Left renal pelvis (tissue), 4 donors: ENCODE measurements around the gene PRR30. TPM values are rescaled to one million over a fixed set of nuclear protein-coding genes. Genes with fewer than 3 reads are reported as not detected.

Experiments
- DNase-seq, 4 donors: peaks; one replicate each; pipeline ENCODE4 v3.0.0-alpha.2; 2013; ENCODE audit warnings: low read depth in 4 of 4, low spot score in 3 of 4
- polyA plus RNA-seq, 4 donors: library from polyadenylated mRNA; unstranded; fragments of 120-200 nt; gene quantifications; one replicate each; pipeline ENCODE4 v1.2.1, GENCODE V29; 2013; ENCODE audit not compliant: insufficient read length in 4 of 4

PRR30 gene
- polyA plus RNA-seq, 4 donors: not detected

DNA sequence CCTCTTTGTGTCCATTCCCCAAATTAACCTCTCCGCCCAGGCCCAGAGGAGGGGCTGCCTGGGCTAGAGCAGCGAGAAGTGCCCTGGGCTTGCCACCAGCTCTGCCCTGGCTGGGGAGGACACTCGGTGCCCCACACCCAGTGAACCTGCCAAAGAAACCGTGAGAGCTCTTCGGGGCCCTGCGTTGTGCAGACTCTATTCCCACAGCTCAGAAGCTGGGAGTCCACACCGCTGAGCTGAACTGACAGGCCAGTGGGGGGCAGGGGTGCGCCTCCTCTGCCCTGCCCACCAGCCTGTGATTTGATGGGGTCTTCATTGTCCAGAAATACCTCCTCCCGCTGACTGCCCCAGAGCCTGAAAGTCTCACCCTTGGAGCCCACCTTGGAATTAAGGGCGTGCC, 39.2 kb downstream of the PRR30 start:
- no peak for DNase-seq

DNA sequence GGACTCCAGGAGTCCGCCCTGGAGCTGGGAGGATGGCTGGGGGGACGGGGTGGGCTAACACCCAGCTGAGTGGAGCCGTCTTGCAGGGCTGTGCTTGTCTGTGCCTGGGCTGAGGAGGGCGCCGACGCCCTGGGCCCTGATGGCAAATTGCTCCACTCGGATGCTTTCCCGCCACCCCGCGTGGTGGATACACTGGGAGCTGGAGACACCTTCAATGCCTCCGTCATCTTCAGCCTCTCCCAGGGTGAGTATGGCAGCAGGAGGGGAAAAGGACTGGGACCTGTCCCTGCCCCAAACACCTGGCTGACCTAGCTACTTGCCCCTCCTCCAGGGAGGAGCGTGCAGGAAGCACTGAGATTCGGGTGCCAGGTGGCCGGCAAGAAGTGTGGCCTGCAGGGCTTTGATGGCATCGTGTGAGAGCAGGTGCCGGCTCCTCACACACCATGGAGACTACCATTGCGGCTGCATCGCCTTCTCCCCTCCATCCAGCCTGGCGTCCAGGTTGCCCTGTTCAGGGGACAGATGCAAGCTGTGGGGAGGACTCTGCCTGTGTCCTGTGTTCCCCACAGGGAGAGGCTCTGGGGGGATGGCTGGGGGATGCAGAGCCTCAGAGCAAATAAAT, 39.8 kb downstream of the PRR30 start:
- no peak for DNase-seq

DNA sequence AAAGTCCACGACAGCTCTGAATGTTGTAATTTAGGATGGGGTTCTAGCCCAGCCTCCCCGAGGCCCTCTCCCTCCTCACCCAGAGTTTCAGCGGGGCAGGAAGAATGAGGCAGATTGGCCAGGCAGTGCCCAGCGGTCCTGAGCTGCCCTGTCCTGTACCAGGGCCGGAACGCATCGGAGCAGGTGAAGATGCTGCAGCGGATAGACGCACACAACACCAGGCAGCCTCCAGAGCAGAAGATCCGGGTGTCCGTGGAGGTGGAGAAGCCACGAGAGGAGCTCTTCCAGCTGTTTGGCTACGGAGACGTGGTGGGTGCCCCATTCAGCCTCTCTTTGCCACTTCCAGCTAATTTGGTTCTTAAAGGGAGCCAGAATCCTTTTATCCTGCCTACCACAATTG, 41.9 kb downstream of the PRR30 start:
- DNase-seq: no peak

DNA sequence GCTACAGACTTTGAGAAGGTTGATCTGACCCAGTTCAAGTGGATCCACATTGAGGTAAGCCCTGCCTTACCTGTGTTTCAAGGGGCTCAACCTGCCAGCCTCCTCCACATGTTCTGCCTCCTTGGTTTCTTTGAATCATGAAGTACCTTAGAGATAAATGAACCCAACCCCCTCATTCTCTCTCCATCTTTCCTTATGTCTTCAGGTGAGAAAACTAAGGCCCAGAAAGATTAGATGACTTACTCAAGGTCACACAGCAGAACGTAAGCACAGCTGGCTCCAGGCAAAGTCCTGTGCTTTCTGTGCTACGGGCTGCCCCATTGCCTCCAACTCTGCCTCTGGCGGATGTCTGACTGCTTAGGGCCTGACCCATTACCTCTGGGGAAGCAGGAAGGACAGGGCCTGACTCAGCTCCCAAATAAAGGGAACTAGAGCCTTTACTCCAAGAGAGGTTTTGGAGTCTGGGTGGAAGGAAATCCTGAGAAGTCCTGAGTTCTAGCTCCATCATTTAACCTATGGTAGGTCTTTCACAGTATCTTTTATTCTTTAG, 42.4 kb downstream of the PRR30 start:
- no peak for DNase-seq

DNA sequence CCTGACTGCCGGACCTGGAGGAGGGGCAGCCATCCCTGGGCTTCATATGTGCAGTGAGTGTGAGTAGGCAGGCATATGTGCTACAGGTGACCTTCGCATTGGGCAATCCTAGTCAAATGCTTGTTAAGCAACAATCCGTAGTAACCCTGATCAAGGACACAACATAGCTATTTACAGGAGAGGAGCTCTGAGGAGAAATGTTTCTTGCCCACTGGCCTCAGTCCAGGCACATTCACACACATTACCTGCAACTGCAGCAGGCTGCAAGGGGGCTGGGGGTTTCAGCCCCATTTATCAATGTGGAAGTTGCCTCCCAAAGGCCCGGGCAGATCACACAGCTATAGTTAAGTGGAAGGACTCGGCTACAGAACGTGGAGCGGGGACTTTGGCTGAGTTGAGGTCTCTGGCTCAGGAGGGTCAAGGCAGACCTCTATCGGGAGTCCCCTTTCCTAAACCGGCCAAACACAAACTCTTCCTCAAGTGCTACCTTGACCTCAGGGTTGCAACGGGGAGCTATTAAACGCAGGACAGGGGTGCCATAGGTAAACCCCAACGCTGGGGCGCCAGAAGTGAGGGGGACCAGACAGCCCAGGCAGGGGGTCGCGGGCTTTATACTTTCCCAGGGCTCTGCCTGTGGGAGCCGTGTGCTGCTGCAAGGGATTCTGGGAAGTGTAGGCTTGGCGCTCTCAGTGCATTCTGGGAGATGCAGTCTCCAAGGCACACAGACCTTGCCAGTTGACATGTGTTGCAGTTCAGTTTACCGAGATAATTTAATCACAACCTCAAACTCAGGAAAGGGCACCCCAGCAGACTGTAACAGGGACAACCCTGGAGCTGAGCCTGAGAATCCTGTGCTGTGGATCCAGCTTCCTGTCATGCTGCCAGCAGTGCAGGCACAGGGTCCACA, 43.2 kb downstream of the PRR30 start:
- DNase-seq: no peak

DNA sequence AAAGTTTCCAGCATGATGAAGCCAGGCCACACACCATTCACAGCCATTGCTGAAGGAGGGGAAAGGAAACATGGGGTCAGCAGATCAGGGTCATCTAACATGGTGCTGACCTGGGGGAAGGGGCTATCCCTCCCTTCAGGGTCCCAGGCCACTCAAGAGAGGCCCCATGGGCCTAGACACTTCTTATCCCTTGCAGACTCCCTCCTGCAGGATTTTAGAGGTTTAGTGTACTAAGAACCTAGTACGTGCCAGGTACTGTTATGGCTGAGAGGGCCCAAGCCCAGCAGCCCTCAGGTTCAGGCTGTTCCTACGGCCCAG, 43.8 kb downstream of the PRR30 start:
- no peak for DNase-seq

DNA sequence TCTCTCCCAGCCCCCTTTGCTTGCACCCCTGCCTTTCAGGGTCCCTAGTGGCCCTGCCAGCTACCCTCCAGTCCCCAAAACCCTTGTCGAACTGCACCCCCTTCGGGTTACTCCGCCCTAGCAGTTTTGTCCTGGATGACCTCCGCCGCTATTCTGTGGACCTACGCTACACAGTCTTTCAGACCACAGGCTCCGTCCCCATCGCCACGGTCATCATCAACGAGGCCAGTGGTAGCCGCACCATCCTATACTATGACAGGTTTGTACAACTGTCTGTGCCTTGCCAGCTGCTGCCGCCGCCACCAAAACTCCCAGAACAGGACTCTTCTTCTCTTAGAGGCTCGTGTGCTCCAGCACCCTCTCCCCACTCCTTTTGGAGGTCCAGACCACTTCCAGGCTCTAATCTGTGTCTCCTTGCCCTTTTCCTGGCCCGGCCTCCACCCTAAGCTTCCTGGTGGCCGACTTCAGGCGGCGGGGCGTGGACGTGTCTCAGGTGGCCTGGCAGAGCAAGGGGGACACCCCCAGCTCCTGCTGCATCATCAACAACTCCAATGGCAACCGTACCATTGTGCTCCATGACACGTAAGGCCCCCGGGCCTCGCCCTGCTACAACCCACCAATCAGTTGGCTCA, 44.7 kb downstream of the PRR30 start:
- no peak for DNase-seq

DNA sequence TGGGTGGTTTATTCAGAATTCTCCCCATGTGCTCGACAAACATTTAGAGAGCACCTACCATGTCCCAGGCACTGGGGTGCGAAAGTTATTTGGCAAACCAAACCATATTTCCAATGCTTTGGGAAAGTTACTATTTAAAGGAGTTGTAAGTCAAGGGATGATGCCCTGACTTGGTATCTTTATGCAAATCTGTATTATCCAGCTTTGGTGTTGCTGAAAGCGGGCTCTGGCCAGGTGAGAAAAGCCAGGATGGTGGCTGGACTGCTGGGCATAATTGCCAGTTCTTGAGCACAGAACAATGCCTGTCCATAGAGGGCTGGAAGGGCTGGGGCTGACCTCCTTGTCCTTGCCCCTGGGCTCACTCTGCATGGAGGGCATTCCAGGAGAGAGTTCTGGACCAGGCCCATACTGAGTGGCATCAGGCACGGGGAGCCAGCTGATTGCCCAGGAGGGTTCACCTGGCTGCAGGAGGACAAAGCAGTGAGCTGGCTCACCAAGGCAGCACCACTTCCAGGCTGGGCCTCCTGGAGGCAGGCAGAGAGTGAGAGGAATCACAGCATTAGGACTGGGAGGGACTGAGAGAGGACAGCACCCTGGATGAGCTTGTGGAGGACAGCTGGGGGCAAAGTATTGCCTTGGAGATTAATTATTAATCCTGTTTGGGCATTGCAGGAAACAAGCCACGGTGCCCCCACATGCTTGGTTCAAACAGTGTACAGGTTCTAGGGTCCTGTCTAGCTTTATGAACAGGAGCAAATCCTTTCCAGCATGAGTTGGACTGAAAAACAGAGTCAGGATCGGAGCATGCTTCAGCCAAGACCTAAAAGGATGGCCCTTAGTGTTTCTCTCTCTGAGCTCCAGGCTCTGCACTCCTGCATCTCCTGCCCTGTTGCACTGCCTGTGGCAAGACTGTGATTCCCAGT, 45.5 kb downstream of the PRR30 start:
- no peak for DNase-seq

DNA sequence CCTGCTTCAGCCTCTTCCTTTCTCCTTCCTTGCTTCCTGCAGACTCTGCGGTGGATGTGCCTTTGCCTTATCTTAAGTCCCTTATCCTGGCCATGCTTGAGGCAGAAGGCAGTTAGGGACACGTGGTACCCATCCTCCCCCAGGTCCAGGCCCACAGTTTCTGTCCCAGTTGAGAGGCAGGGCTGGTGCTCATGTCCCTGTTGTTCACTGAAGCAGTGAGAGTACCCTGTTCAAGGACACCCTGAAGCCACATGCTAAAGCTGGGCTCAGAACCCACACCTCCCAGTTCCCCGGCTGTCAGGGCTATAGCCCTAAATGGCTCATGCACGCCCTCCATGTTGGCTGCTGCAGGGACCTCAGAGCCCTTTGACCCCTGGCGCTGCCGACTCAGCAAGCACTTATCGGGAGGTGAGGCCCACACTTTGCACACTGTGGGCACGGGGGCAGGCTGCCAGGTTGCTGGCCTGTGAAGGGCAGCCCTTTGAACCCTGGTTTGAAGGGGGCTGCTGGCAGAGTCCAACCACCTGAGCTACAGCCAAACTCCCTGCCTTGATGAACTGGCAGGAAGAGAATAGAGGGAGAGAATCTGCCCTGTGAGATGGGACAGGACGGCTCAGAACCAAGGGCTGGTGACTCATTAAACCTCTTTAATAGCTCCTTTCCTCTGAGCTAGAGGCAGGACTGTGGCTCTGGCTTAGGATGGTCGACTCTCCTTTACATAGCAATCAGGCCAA, 46.3 kb downstream of the PRR30 start:
- DNase-seq: no peak

DNA sequence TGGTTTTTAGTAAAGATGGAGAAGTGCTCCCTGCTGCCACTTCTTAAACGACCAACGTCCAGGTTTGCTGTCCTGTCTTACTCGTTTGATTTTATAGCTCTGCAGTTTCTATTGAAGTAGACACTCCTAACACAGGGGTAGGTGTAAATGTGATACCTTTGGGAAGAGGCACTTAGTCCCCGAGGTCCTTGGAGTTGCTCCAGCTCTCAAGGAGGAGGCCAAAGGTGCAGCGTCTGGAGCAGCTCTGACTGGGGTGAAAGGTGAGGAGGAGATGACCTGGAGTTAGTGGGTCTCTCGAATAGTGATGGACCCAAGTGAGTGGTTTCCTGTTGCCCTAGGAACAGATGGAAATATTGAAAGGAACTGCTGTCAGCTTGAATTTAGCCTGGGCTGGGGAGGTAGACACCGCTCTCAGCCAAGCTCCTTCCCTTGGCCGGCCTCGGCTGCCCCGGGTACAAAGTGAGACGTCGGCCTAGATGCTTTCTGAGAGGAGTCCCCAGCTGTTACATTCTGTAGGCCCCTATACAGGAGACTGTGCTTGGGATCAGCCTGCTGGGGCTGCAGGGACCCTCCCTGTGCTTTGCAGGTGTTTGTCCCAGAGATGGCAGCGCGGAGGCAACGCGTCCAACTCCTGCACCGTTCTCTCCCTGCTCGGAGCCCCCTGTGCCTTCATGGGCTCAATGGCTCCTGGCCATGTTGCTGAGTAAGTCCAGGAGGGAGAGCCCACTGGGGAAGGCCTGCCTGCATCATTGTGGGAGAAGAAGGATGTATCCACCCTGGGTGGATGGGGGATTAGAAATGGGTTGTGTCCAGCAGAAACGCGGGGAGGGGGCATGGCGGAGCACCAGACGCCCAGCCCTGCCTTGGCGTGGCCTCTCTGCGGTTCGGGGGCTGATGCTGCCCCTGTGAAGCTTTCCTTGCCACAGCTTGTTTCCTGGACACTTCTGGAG, 47.2 kb downstream of the PRR30 start:
- DNase-seq: no peak

DNA sequence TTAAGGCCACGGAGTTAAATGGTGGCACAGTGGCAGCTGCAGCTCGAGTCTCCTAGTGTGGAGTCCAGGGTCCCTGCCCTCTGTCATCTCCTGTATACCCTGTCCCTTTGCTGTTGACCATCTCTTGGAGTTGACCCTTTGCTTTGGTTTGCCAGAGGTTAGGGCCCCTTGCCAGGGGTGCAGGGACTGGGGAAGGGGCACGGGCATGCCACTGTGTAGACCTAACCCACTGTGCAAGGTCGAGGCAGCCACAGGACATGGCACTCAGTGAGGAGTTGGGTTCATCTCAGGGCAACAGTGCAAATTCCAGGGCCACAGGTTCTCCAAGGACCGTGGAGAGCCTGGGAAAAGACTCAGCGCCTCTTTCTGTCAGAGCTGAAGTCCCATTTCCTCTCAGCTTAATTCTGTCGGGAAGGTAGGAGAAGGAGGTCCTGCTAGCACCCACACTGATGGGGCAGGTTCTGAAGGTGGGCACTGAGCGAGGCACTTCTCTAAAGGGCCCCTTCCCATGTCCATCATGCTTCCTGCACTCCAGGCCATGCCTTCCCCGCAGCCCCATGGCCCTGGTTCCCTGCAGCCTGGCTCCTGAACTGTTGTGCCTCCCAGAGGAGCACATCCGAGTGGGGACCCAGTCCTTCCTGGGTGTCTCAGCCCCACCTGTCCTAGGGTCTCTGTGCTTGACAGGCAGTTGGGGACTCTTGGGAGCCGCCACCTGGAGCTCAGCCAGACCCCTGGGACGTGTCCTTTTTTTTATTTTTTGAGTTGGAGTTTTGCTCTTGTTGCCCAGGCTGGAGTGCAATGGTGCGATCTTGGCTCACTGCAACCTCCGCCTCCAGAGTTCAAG, 49.9 kb downstream of the PRR30 start:
- no peak for DNase-seq

DNA sequence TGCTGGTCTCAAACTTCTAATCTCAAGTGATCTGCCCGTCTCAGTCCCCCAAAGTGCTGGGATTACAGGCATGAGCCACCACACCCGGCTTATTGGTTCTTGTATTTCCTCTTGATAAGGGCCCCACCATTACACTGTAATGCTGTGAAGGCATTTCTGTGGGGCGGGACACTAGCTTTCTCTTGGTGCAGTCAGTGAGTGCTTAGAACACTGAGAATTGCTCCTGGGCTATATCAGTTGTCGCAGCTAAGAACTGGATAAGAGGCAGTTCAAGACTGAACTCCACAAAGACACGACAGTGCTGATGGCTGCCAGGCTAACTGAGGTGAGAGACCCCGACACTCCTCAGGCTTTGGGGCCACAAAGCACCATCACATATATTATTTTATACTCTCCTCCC, 50.6 kb downstream of the PRR30 start:
- no peak for DNase-seq

DNA sequence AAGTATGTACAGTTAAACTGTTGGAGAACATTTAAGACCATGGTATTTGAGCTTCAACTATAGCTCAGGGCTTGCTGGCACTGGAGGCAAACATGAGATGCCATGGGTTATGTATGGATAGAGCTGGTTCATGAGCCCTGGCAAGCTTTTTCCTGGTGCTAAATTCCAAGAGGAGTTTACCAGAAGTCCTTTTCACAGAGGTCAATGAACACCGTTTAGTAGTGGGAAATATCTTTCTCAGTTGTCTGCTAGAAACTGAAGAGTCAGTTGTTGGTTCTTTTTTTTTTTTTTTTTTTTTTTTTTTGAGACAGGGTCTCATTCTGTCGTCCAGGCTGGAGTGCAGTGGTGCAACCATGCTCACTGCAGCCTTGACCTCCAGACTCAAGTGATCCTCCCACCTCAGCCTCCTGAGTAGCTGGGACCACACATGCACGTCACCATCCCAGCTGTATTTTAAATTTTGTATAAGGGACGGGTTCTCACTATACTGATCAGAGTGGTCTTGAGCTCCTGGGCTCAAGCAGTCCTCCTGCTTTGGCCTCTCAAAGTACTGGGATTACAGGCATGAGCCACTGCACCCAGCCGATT, 51.3 kb downstream of the PRR30 start:
- DNase-seq: no peak
